IMR-90 (cell line): ENCODE data around the gene B4GALT1. TPM values are rescaled to one million over a fixed set of nuclear protein-coding genes. Genes with fewer than 3 reads are reported as not detected.

ENCODE experiments used
- ATAC-seq: fragments of 200-7000 bp; cut with Tn5 transposase; 2 replicates; pipeline ENCODE4 v1.9.1; 2020; ENCODE audit warnings: low read depth, mild to moderate bottlenecking, moderate library complexity
- BruUV-seq: library from RNA; stranded (reverse); fragments of 400-500 nt; replicated peaks from 2 replicates; lab custom pipeline; 2021; lab: Mats Ljungman, UMichigan
- CTCF ChIA-PET: fragments of 300-600 bp; formaldehyde crosslinking; extraction: SDS; loops from one replicate; lab custom pipeline; 2021; ENCODE audit warnings: antibody characterized with exemption; lab: Yijun Ruan, JAX
- POLR2A ChIA-PET: fragments of 300-600 bp; sonication (Branson Sonifier 250); formaldehyde crosslinking; loops from one replicate; lab custom pipeline; 2022; ENCODE audit warnings: antibody characterized with exemption; ENCODE audit not compliant: unreplicated experiment; lab: Charles Lee
- DNase-seq: peaks from one replicate; pipeline ENCODE4 v3.0.0; 2013
- H2AFZ ChIP-seq: replicated peaks from 2 replicates; pipeline ENCODE3; 2013; ENCODE audit warnings: low read length, mild to moderate bottlenecking; ENCODE audit not compliant: poor library complexity
- H2AK5ac ChIP-seq: 2 replicates; pipeline ENCODE4 v1.6.1; 2013; ENCODE audit warnings: low read depth, low read length, inconsistent platforms
- H2AK9ac ChIP-seq: replicated peaks from 2 replicates; pipeline ENCODE3; 2013; ENCODE audit warnings: mild to moderate bottlenecking, low read depth, low read length, moderate library complexity; ENCODE audit not compliant: poor library complexity
- H2BK120ac ChIP-seq: 2 replicates; pipeline ENCODE4 v1.6.1; 2013; ENCODE audit warnings: low read depth, low read length, inconsistent platforms
- H2BK15ac ChIP-seq: 3 replicates; pipeline ENCODE4 v1.6.1; 2013; ENCODE audit warnings: low read depth, low read length, inconsistent platforms
- H2BK20ac ChIP-seq: 2 replicates; pipeline ENCODE4 v1.6.1; 2013; ENCODE audit warnings: low read depth, mild to moderate bottlenecking, inconsistent platforms, low read length, moderate library complexity
- H2BK5ac ChIP-seq: 2 replicates; pipeline ENCODE4 v1.6.1; 2013; ENCODE audit warnings: mild to moderate bottlenecking, low read depth, low read length, inconsistent platforms; ENCODE audit not compliant: poor library complexity, severe bottlenecking
- H3K14ac ChIP-seq: replicated peaks from 2 replicates; pipeline ENCODE4 v1.6.1; 2013; ENCODE audit warnings: low read depth, low read length, inconsistent platforms
- H3K18ac ChIP-seq: 2 replicates; pipeline ENCODE4 v1.6.1; 2013; ENCODE audit warnings: low read depth, low read length, control low read depth
- H3K23ac ChIP-seq: 2 replicates; pipeline ENCODE4 v1.6.1; 2013; ENCODE audit warnings: low read depth, low read length, inconsistent platforms
- H3K27ac ChIP-seq: 2 replicates; pipeline ENCODE4 v1.5.1; 2013; ENCODE audit warnings: mild to moderate bottlenecking, control low read depth, low read length; ENCODE audit not compliant: insufficient read depth
- H3K27me3 ChIP-seq: 2 replicates; pipeline ENCODE4 v1.6.1; 2013; ENCODE audit warnings: low read length; ENCODE audit not compliant: control insufficient read depth, insufficient read depth
- H3K36me3 ChIP-seq: 2 replicates; pipeline ENCODE4 v1.6.1; 2013; ENCODE audit warnings: low read length, mixed read lengths; ENCODE audit not compliant: control insufficient read depth, insufficient read depth
- H3K4ac ChIP-seq: 2 replicates; pipeline ENCODE4 v1.6.1; 2013; ENCODE audit warnings: low read depth, low read length, inconsistent platforms
- H3K4me1 ChIP-seq: 2 replicates; pipeline ENCODE4 v1.6.1; 2013; ENCODE audit warnings: low read length, mixed read lengths; ENCODE audit not compliant: control insufficient read depth, insufficient read depth
- H3K4me2 ChIP-seq: 2 replicates; pipeline ENCODE4 v1.6.1; 2013; ENCODE audit warnings: low read depth, mild to moderate bottlenecking, control low read depth, low read length, moderate library complexity
- H3K4me3 ChIP-seq: 2 replicates; pipeline ENCODE4 v1.5.1; 2013; ENCODE audit warnings: low read depth, mild to moderate bottlenecking, control low read depth, low read length, moderate library complexity; ENCODE audit not compliant: insufficient read depth
- H3K56ac ChIP-seq: 2 replicates; pipeline ENCODE4 v1.6.1; 2013; ENCODE audit warnings: low read length, inconsistent platforms; ENCODE audit not compliant: insufficient read depth; ENCODE audit errors: extremely low read depth
- H3K79me1 ChIP-seq, 2 experiments: 2 replicates each; pipeline ENCODE4 v1.6.1; 2013; ENCODE audit warnings: low read length in 2 of 2, inconsistent platforms in 1 of 2, low read depth in 1 of 2
- H3K9ac ChIP-seq: 2 replicates; pipeline ENCODE4 v1.6.1; 2013; ENCODE audit warnings: low read depth, low read length, control low read depth
- H3K9me1 ChIP-seq: 2 replicates; pipeline ENCODE4 v1.6.1; 2013; ENCODE audit warnings: low read length, inconsistent platforms; ENCODE audit not compliant: insufficient read depth
- H3K9me3 ChIP-seq: 2 replicates; pipeline ENCODE4 v1.6.1; 2013; ENCODE audit warnings: low read length; ENCODE audit not compliant: control insufficient read depth, insufficient read depth
- H4K20me1 ChIP-seq: 2 replicates; pipeline ENCODE4 v1.6.1; 2013; ENCODE audit warnings: low read length, inconsistent platforms; ENCODE audit not compliant: insufficient read depth
- H4K5ac ChIP-seq: 2 replicates; pipeline ENCODE4 v1.6.1; 2013; ENCODE audit warnings: mild to moderate bottlenecking, low read depth, low read length, control low read depth
- H4K8ac ChIP-seq, 2 experiments: 2 replicates each; pipeline ENCODE4 v1.6.1; 2013; ENCODE audit warnings: low read depth in 2 of 2, low read length in 2 of 2, control low read depth in 1 of 2, inconsistent platforms in 1 of 2
- H4K91ac ChIP-seq: 2 replicates; pipeline ENCODE4 v1.6.1; 2013; ENCODE audit warnings: low read depth, low read length, inconsistent platforms; ENCODE audit not compliant: insufficient read depth
- BHLHE40 ChIP-seq: fragments of 150-350 bp; IDR thresholded peaks from 2 replicates; pipeline ENCODE4 v1.6.1; 2016; ENCODE audit warnings: mild to moderate bottlenecking, low read depth, low read length
- CHD1 ChIP-seq: IDR thresholded peaks from 2 replicates; pipeline ENCODE4 v1.6.1; 2012; ENCODE audit warnings: low read depth, low read length, improper control_type of control experiment
- FOS ChIP-seq: fragments of 150-350 bp; IDR thresholded peaks from 2 replicates; pipeline ENCODE4 v1.6.1; 2016; ENCODE audit warnings: low read depth, low read length
- POLR2A ChIP-seq: IDR thresholded peaks from 2 replicates; pipeline ENCODE4 v1.6.1; 2012; ENCODE audit warnings: mild to moderate bottlenecking, low read depth, low read length
- RAD21 ChIP-seq: IDR thresholded peaks from 2 replicates; pipeline ENCODE4 v1.6.1; 2012; ENCODE audit warnings: low read length, improper control_type of control experiment
- RFX5 ChIP-seq: IDR thresholded peaks from 2 replicates; pipeline ENCODE4 v1.8.0; 2012; ENCODE audit warnings: low read depth, mild to moderate bottlenecking, low read length, moderate library complexity
- SMC3 ChIP-seq: fragments of 150-350 bp; IDR thresholded peaks from 2 replicates; pipeline ENCODE4 v1.6.1; 2016; ENCODE audit warnings: low read depth, mild to moderate bottlenecking, antibody characterized with exemption, low read length, moderate library complexity
- WGBS, 2 experiments: methylation state at CpG; one replicate each; pipeline versions ENCODE4 v1.1.5 to v1.1.7; 2013; ENCODE audit warnings: missing lambda C conversion rate in 2 of 2; ENCODE audit not compliant: insufficient read length in 1 of 2; ENCODE audit errors: extremely low coverage in 2 of 2; 5-methylcytosine and 5-hydroxymethylcytosine counted together
- dilution Hi-C: fragments of 300-500 bp; cut with HindIII; formaldehyde crosslinking; loops from one replicate; pipeline ENCODE4 v1.14.3; 2018; ENCODE audit warnings: low sequenced_read_pairs; ENCODE audit not compliant: unreplicated experiment
- in situ Hi-C: fragments of 300-500 bp; cut with MboI; formaldehyde crosslinking; loops from 3 replicates; pipeline ENCODE4 v1.14.3; 2019; ENCODE audit warnings: low sequenced_read_pairs, inconsistent platforms, mixed read lengths
- intact Hi-C: fragments of 100-400 bp; cut with micrococcal nuclease; formaldehyde crosslinking; loops from 2 replicates; pipeline ENCODE4 v1.10.0; 2022
- polyA plus RNA-seq, 3 experiments: library from polyadenylated mRNA; depleted of rRNA; stranded (reverse); fragments of >200 nt; gene quantifications; 2 replicates each; pipeline ENCODE4 v1.2.3, GENCODE V29; 2012; ENCODE audit warnings: low replicate concordance in 1 of 3
- total RNA-seq: library from RNA; depleted of rRNA; stranded (reverse); fragments of >200 nt; gene quantifications from 2 replicates; pipeline ENCODE4 v1.2.3, GENCODE V29; 2012

The B4GALT1 gene
- total and polyA plus RNA-seq, 2 of the 4 experiments (the other 2 are of a cell fraction): 8.8 to 37.8 TPM

GRCh38 chr9:33187519-33188218, 20.5 kb upstream of the B4GALT1 start:
- no peak overlapping the region for H3K9ac ChIP-seq
- dilution Hi-C loops: no loop called here
- no peaks in the 10 kb centered on the region for H3K9me3 ChIP-seq
- H3K9me1 ChIP-seq: 0 out of 2 replicates have a peak, but pooled peaks cover 3% of the 10 kb centered on the region
- peak overlapping the region; percentile 25; the same call in 1 of the 2 replicates for H3K27ac ChIP-seq
- peak overlapping the region; percentile 34 for H2BK5ac ChIP-seq
- no peak overlapping the region for H2AK9ac ChIP-seq
- H3K36me3 ChIP-seq: no peaks in the 10 kb centered on the region
- peak; percentile 79 for DNase-seq
- no peaks in the 10 kb centered on the region for H3K79me1 ChIP-seq
- peak overlapping the region; percentile 51 for H3K18ac ChIP-seq
- 0 out of 3 replicates have a peak overlapping the region, but pooled peaks have one; percentile 2 for H2BK15ac ChIP-seq
- H3K23ac ChIP-seq: no peak overlapping the region
- peak; percentile 93 for ATAC-seq
- H4K8ac ChIP-seq: peak overlapping the region in 1 of 2 experiments; percentile 13; a peak in 1 of 4 replicates
- POLR2A ChIA-PET: no interaction called here
- peak overlapping the region; percentile 21; the same call in 1 of the 2 replicates for H3K4me2 ChIP-seq
- H3K4me3 ChIP-seq: no peak overlapping the region
- H4K91ac ChIP-seq: peak overlapping the region; percentile 0; the same call in 1 of the 2 replicates
- no peaks in the 10 kb centered on the region for H3K27me3 ChIP-seq
- intact Hi-C loops: loop anchor here (5.0 kb wide), 1 partner anchor 35 kb away; no protein-coding TSS in a partner anchor
- H3K4me1 ChIP-seq: peaks cover 19% of the 10 kb centered on the region
- H4K20me1 ChIP-seq: no peaks in the 10 kb centered on the region
- H2AFZ ChIP-seq: peak overlapping the region; percentile 9
- no peak overlapping the region for H3K56ac ChIP-seq
- in situ Hi-C loops: no loop called here
- 100% methylated on average over 1 of the region's 7 CpGs; no CpG with 5 or more reads in 1 of the 2 experiments for WGBS, 2 experiments
- CTCF ChIA-PET: no interaction called here
- no peak overlapping the region for H2BK20ac ChIP-seq
- H2BK120ac ChIP-seq: peak overlapping the region; percentile 1; the same call in 1 of the 2 replicates
- H3K4ac ChIP-seq: peak overlapping the region; percentile 12; the same call in 1 of the 2 replicates
- no peak for TF ChIP-seq CHD1
- no peak for TF ChIP-seq SMC3
- TF ChIP-seq RFX5: no peak
- TF ChIP-seq BHLHE40: no peak
- TF ChIP-seq RAD21: no peak
- TF ChIP-seq FOS: 0 out of 2 replicates have a peak, but pooled peaks have one; percentile 5
- TF ChIP-seq POLR2A: no peak
- H3K14ac ChIP-seq: peak overlapping the region; percentile 23; the same call in 1 of the 2 replicates
- no TSS peak for BruUV-seq
- peak overlapping the region; percentile 29; the same call in 1 of the 2 replicates for H2AK5ac ChIP-seq
- peak overlapping the region; percentile 47 for H4K5ac ChIP-seq
